IMR-90 (cell line): ENCODE data around the gene ABCA3. TPM values are rescaled to one million over a fixed set of nuclear protein-coding genes. Genes with fewer than 3 reads are reported as not detected.

Experiments used
- ATAC-seq: fragments of 200-7000 bp; cut with Tn5 transposase; 2 replicates; pipeline ENCODE4 v1.9.1; 2020; ENCODE audit warnings: low read depth, mild to moderate bottlenecking, moderate library complexity
- BruUV-seq: library from RNA; stranded (reverse); fragments of 400-500 nt; replicated peaks from 2 replicates; lab custom pipeline; 2021; lab: Mats Ljungman, UMichigan
- CTCF ChIA-PET: fragments of 300-600 bp; formaldehyde crosslinking; extraction: SDS; loops from one replicate; lab custom pipeline; 2021; ENCODE audit warnings: antibody characterized with exemption; lab: Yijun Ruan, JAX
- POLR2A ChIA-PET: fragments of 300-600 bp; sonication (Branson Sonifier 250); formaldehyde crosslinking; loops from one replicate; lab custom pipeline; 2022; ENCODE audit warnings: antibody characterized with exemption; ENCODE audit not compliant: unreplicated experiment; lab: Charles Lee
- DNase-seq: peaks from one replicate; pipeline ENCODE4 v3.0.0; 2013
- H2AFZ ChIP-seq: replicated peaks from 2 replicates; pipeline ENCODE3; 2013; ENCODE audit warnings: low read length, mild to moderate bottlenecking; ENCODE audit not compliant: poor library complexity
- H2AK5ac ChIP-seq: 2 replicates; pipeline ENCODE4 v1.6.1; 2013; ENCODE audit warnings: low read depth, low read length, inconsistent platforms
- H2AK9ac ChIP-seq: replicated peaks from 2 replicates; pipeline ENCODE3; 2013; ENCODE audit warnings: mild to moderate bottlenecking, low read depth, low read length, moderate library complexity; ENCODE audit not compliant: poor library complexity
- H2BK120ac ChIP-seq: 2 replicates; pipeline ENCODE4 v1.6.1; 2013; ENCODE audit warnings: low read depth, low read length, inconsistent platforms
- H2BK15ac ChIP-seq: 3 replicates; pipeline ENCODE4 v1.6.1; 2013; ENCODE audit warnings: low read depth, low read length, inconsistent platforms
- H2BK20ac ChIP-seq: 2 replicates; pipeline ENCODE4 v1.6.1; 2013; ENCODE audit warnings: low read depth, mild to moderate bottlenecking, inconsistent platforms, low read length, moderate library complexity
- H2BK5ac ChIP-seq: 2 replicates; pipeline ENCODE4 v1.6.1; 2013; ENCODE audit warnings: mild to moderate bottlenecking, low read depth, low read length, inconsistent platforms; ENCODE audit not compliant: poor library complexity, severe bottlenecking
- H3K14ac ChIP-seq: replicated peaks from 2 replicates; pipeline ENCODE4 v1.6.1; 2013; ENCODE audit warnings: low read depth, low read length, inconsistent platforms
- H3K18ac ChIP-seq: 2 replicates; pipeline ENCODE4 v1.6.1; 2013; ENCODE audit warnings: low read depth, low read length, control low read depth
- H3K23ac ChIP-seq: 2 replicates; pipeline ENCODE4 v1.6.1; 2013; ENCODE audit warnings: low read depth, low read length, inconsistent platforms
- H3K27ac ChIP-seq: 2 replicates; pipeline ENCODE4 v1.5.1; 2013; ENCODE audit warnings: mild to moderate bottlenecking, control low read depth, low read length; ENCODE audit not compliant: insufficient read depth
- H3K27me3 ChIP-seq: 2 replicates; pipeline ENCODE4 v1.6.1; 2013; ENCODE audit warnings: low read length; ENCODE audit not compliant: control insufficient read depth, insufficient read depth
- H3K36me3 ChIP-seq: 2 replicates; pipeline ENCODE4 v1.6.1; 2013; ENCODE audit warnings: low read length, mixed read lengths; ENCODE audit not compliant: control insufficient read depth, insufficient read depth
- H3K4ac ChIP-seq: 2 replicates; pipeline ENCODE4 v1.6.1; 2013; ENCODE audit warnings: low read depth, low read length, inconsistent platforms
- H3K4me1 ChIP-seq: 2 replicates; pipeline ENCODE4 v1.6.1; 2013; ENCODE audit warnings: low read length, mixed read lengths; ENCODE audit not compliant: control insufficient read depth, insufficient read depth
- H3K4me2 ChIP-seq: 2 replicates; pipeline ENCODE4 v1.6.1; 2013; ENCODE audit warnings: low read depth, mild to moderate bottlenecking, control low read depth, low read length, moderate library complexity
- H3K4me3 ChIP-seq: 2 replicates; pipeline ENCODE4 v1.5.1; 2013; ENCODE audit warnings: low read depth, mild to moderate bottlenecking, control low read depth, low read length, moderate library complexity; ENCODE audit not compliant: insufficient read depth
- H3K56ac ChIP-seq: 2 replicates; pipeline ENCODE4 v1.6.1; 2013; ENCODE audit warnings: low read length, inconsistent platforms; ENCODE audit not compliant: insufficient read depth; ENCODE audit errors: extremely low read depth
- H3K79me1 ChIP-seq, 2 experiments: 2 replicates each; pipeline ENCODE4 v1.6.1; 2013; ENCODE audit warnings: low read length in 2 of 2, inconsistent platforms in 1 of 2, low read depth in 1 of 2
- H3K9ac ChIP-seq: 2 replicates; pipeline ENCODE4 v1.6.1; 2013; ENCODE audit warnings: low read depth, low read length, control low read depth
- H3K9me1 ChIP-seq: 2 replicates; pipeline ENCODE4 v1.6.1; 2013; ENCODE audit warnings: low read length, inconsistent platforms; ENCODE audit not compliant: insufficient read depth
- H3K9me3 ChIP-seq: 2 replicates; pipeline ENCODE4 v1.6.1; 2013; ENCODE audit warnings: low read length; ENCODE audit not compliant: control insufficient read depth, insufficient read depth
- H4K20me1 ChIP-seq: 2 replicates; pipeline ENCODE4 v1.6.1; 2013; ENCODE audit warnings: low read length, inconsistent platforms; ENCODE audit not compliant: insufficient read depth
- H4K5ac ChIP-seq: 2 replicates; pipeline ENCODE4 v1.6.1; 2013; ENCODE audit warnings: mild to moderate bottlenecking, low read depth, low read length, control low read depth
- H4K8ac ChIP-seq, 2 experiments: 2 replicates each; pipeline ENCODE4 v1.6.1; 2013; ENCODE audit warnings: low read depth in 2 of 2, low read length in 2 of 2, control low read depth in 1 of 2, inconsistent platforms in 1 of 2
- H4K91ac ChIP-seq: 2 replicates; pipeline ENCODE4 v1.6.1; 2013; ENCODE audit warnings: low read depth, low read length, inconsistent platforms; ENCODE audit not compliant: insufficient read depth
- BHLHE40 ChIP-seq: fragments of 150-350 bp; IDR thresholded peaks from 2 replicates; pipeline ENCODE4 v1.6.1; 2016; ENCODE audit warnings: mild to moderate bottlenecking, low read depth, low read length
- MAFK ChIP-seq: IDR thresholded peaks from 2 replicates; pipeline ENCODE4 v1.6.1; 2012; ENCODE audit warnings: low read depth, low read length, improper control_type of control experiment
- MAZ ChIP-seq: IDR thresholded peaks from 2 replicates; pipeline ENCODE4 v1.6.1; 2012; ENCODE audit warnings: low read depth, mild to moderate bottlenecking, low read length, improper control_type of control experiment, moderate library complexity, borderline replicate concordance
- NFE2L2 ChIP-seq: fragments of 150-350 bp; IDR thresholded peaks from 2 replicates; pipeline ENCODE4 v1.6.1; 2016; ENCODE audit warnings: low read depth, mild to moderate bottlenecking, low read length
- POLR2A ChIP-seq: IDR thresholded peaks from 2 replicates; pipeline ENCODE4 v1.6.1; 2012; ENCODE audit warnings: mild to moderate bottlenecking, low read depth, low read length
- RAD21 ChIP-seq: IDR thresholded peaks from 2 replicates; pipeline ENCODE4 v1.6.1; 2012; ENCODE audit warnings: low read length, improper control_type of control experiment
- RCOR1 ChIP-seq: IDR thresholded peaks from 2 replicates; pipeline ENCODE4 v1.6.1; 2012; ENCODE audit warnings: mild to moderate bottlenecking, low read length, improper control_type of control experiment; ENCODE audit not compliant: insufficient replicate concordance
- SMC3 ChIP-seq: fragments of 150-350 bp; IDR thresholded peaks from 2 replicates; pipeline ENCODE4 v1.6.1; 2016; ENCODE audit warnings: low read depth, mild to moderate bottlenecking, antibody characterized with exemption, low read length, moderate library complexity
- WGBS, 2 experiments: methylation state at CpG; one replicate each; pipeline versions ENCODE4 v1.1.5 to v1.1.7; 2013; ENCODE audit warnings: missing lambda C conversion rate in 2 of 2; ENCODE audit not compliant: insufficient read length in 1 of 2; ENCODE audit errors: extremely low coverage in 2 of 2; 5-methylcytosine and 5-hydroxymethylcytosine counted together
- dilution Hi-C: fragments of 300-500 bp; cut with HindIII; formaldehyde crosslinking; loops from one replicate; pipeline ENCODE4 v1.14.3; 2018; ENCODE audit warnings: low sequenced_read_pairs; ENCODE audit not compliant: unreplicated experiment
- in situ Hi-C: fragments of 300-500 bp; cut with MboI; formaldehyde crosslinking; loops from 3 replicates; pipeline ENCODE4 v1.14.3; 2019; ENCODE audit warnings: low sequenced_read_pairs, inconsistent platforms, mixed read lengths
- intact Hi-C: fragments of 100-400 bp; cut with micrococcal nuclease; formaldehyde crosslinking; loops from 2 replicates; pipeline ENCODE4 v1.10.0; 2022
- polyA plus RNA-seq, 3 experiments: library from polyadenylated mRNA; depleted of rRNA; stranded (reverse); fragments of >200 nt; gene quantifications; 2 replicates each; pipeline ENCODE4 v1.2.3, GENCODE V29; 2012; ENCODE audit warnings: low replicate concordance in 1 of 3
- total RNA-seq: library from RNA; depleted of rRNA; stranded (reverse); fragments of >200 nt; gene quantifications from 2 replicates; pipeline ENCODE4 v1.2.3, GENCODE V29; 2012
- TF ChIP-seq, protein P1 (sequence below): fragments of 150-350 bp; IDR thresholded peaks from 2 replicates; pipeline ENCODE4 v1.6.1; 2017; ENCODE audit warnings: mild to moderate bottlenecking, antibody characterized with exemption, low read length, low read depth
- TF ChIP-seq, protein P2 (sequence below): fragments of 150-350 bp; IDR thresholded peaks from 2 replicates; pipeline ENCODE4 v1.6.1; 2016; ENCODE audit warnings: low read depth, mild to moderate bottlenecking, low read length, moderate library complexity, borderline replicate concordance

Gene ABCA3
- total and polyA plus RNA-seq, 2 of the 4 experiments (the other 2 are of a cell fraction): 0.18 to 0.22 TPM

- TF ChIP-seq, protein P1, sequence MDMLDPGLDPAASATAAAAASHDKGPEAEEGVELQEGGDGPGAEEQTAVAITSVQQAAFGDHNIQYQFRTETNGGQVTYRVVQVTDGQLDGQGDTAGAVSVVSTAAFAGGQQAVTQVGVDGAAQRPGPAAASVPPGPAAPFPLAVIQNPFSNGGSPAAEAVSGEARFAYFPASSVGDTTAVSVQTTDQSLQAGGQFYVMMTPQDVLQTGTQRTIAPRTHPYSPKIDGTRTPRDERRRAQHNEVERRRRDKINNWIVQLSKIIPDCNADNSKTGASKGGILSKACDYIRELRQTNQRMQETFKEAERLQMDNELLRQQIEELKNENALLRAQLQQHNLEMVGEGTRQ: no peak
Observed at GRCh38 chr16:2365397-2366294, 25.1 kb upstream of the ABCA3 start (continued).

DNA sequence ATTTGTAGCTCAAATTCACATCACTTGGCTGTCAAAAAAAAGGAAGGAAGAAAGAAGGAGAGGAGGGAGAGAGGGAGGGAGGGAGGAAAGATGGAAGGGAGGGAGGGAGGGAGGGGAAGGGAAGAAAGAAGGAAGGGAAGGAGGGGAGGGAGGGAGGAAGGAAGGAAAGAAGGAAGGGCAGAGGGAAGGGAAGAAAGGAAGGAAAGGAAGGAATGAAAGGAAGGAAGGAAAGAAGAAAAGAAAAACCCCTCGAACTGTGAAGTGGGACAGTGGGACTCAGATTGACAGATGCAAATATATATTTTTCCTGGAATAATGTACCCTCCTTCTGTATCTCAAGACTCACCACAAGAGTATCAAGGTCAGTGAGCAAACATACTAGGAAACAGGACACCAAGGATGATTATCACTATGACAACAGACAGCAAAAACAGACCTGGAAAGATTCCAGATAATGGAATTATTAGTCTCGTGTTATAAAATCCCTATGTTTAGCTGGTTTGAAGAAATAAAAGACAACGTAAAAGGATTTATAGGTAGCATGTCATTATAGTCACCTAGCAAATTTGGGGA lies 24.2 kb upstream of the ABCA3 start:
- dilution Hi-C loops (no loop called here), in situ Hi-C loops (no loop called here), intact Hi-C loops (loop anchor here (5.0 kb wide), 1 partner anchor 48 kb away; no protein-coding TSS in a partner anchor)
- CTCF ChIA-PET: no interaction called here
- Histone ChIP-seq H3K4me3 (no peak overlapping the region), H4K8ac (no peak overlapping the region), H4K20me1 (no peaks in the 10 kb centered on the region), H3K9me1 (no peaks in the 10 kb centered on the region), H3K4me1 (peaks cover 1% of the 10 kb centered on the region; the same call in 1 of the 2 replicates), H3K9me3 (no peaks in the 10 kb centered on the region), H3K23ac (no peak overlapping the region), H3K56ac (no peak overlapping the region), H3K18ac (no peak overlapping the region), H4K5ac (no peak overlapping the region), H3K36me3 (no peaks in the 10 kb centered on the region), H2BK15ac (no peak overlapping the region), H2AK9ac (no peak overlapping the region), H3K4ac (no peak overlapping the region), H2AFZ (no peak overlapping the region), H2BK5ac (no peak overlapping the region), H2BK20ac (no peak overlapping the region), H3K27me3 (peaks cover 25% of the 10 kb centered on the region), H3K79me1 (no peaks in the 10 kb centered on the region), H3K9ac (no peak overlapping the region), H3K14ac (no peak overlapping the region), H2BK120ac (no peak overlapping the region), H3K27ac (no peak overlapping the region), H4K91ac (no peak overlapping the region), H2AK5ac (no peak overlapping the region), H3K4me2 (no peak overlapping the region)
- DNase-seq (no peak), ATAC-seq (no peak)
- no CpG with 5 or more reads among the region's 3 CpGs for WGBS, 2 experiments
- POLR2A ChIA-PET: no interaction called here
- no TSS peak for BruUV-seq
- TF ChIP-seq RCOR1 (no peak), MAFK (no peak), NFE2L2 (no peak), SMC3 (no peak), RAD21 (no peak), POLR2A (no peak), MAZ (no peak), BHLHE40 (no peak)
- TF ChIP-seq, protein P1: no peak
- TF ChIP-seq, protein P2, sequence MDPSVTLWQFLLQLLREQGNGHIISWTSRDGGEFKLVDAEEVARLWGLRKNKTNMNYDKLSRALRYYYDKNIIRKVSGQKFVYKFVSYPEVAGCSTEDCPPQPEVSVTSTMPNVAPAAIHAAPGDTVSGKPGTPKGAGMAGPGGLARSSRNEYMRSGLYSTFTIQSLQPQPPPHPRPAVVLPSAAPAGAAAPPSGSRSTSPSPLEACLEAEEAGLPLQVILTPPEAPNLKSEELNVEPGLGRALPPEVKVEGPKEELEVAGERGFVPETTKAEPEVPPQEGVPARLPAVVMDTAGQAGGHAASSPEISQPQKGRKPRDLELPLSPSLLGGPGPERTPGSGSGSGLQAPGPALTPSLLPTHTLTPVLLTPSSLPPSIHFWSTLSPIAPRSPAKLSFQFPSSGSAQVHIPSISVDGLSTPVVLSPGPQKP: no peak
